Cardiac fibroblast (primary cell): ENCODE results near the gene SCYGR4.

ENCODE experiments used
- DNase-seq, 2 donors: peaks; one replicate each; pipeline versions ENCODE4 v3.0.0 to v3.0.0-alpha.2; 2010; ENCODE audit warnings: low read depth in 2 of 2
- H3K4me3 ChIP-seq, 2 donors: replicated peaks in 1 of 2; 1 replicate in 1 of 2; 2 replicates in 1 of 2; pipeline ENCODE4 v1.5.1; 2011; ENCODE audit warnings: low read depth in 2 of 2, low read length in 2 of 2, mild to moderate bottlenecking in 2 of 2, moderate library complexity in 1 of 2
- TF ChIP-seq, protein P1 (sequence below): IDR thresholded peaks from one replicate; pipeline ENCODE4 v1.5.1; 2011; ENCODE audit warnings: low read depth, mild to moderate bottlenecking, low read length, inconsistent platforms

Gene SCYGR4

DNA sequence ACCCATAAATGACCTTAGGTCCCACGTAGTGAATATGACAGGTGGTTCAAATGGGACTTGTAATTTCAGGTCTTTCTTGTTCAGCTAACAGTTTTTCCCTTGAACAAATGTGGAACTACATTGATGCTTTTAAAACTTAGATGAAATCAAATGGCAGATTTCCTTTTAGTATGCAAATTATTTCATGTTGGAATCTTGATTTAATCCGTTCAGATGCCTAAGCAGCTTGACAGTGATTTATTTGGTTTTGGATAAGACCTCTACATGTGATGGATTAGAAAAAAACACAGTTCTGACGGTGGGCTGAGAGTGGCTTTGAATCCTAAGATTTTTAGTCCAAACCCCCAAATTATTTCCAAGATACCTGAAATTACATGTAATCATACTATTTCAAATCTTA, 16.9 kb downstream of the SCYGR4 start:
- H3K4me3 ChIP-seq, result no peak overlapping the region
- DNase-seq, result no peak
- TF ChIP-seq, protein P1, sequence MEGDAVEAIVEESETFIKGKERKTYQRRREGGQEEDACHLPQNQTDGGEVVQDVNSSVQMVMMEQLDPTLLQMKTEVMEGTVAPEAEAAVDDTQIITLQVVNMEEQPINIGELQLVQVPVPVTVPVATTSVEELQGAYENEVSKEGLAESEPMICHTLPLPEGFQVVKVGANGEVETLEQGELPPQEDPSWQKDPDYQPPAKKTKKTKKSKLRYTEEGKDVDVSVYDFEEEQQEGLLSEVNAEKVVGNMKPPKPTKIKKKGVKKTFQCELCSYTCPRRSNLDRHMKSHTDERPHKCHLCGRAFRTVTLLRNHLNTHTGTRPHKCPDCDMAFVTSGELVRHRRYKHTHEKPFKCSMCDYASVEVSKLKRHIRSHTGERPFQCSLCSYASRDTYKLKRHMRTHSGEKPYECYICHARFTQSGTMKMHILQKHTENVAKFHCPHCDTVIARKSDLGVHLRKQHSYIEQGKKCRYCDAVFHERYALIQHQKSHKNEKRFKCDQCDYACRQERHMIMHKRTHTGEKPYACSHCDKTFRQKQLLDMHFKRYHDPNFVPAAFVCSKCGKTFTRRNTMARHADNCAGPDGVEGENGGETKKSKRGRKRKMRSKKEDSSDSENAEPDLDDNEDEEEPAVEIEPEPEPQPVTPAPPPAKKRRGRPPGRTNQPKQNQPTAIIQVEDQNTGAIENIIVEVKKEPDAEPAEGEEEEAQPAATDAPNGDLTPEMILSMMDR, result no peak

DNA sequence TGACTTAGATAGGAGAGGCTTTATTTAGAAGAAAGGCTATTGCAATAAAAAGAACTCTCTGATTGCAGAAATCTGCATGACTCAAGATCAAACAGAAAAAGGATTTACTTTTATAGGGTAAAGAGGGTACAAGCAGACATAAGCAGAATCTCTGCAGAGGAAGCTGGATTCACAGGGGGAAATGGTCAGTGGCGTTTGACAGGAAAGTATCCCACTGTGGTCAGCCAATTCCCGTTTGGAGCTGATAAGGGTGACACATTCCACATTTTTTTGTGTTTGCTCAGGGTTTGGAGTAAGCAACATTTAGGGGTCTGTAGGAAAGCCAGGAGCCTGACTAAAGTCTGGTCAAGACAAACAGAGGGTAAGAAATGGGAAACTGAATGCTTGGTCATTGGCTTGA, 25.4 kb downstream of the SCYGR4 start:
- TF ChIP-seq, protein P1, result no peak
- H3K4me3 ChIP-seq, result no peak overlapping the region
- peak in 1 of 2 donors; percentile 83 for DNase-seq

DNA sequence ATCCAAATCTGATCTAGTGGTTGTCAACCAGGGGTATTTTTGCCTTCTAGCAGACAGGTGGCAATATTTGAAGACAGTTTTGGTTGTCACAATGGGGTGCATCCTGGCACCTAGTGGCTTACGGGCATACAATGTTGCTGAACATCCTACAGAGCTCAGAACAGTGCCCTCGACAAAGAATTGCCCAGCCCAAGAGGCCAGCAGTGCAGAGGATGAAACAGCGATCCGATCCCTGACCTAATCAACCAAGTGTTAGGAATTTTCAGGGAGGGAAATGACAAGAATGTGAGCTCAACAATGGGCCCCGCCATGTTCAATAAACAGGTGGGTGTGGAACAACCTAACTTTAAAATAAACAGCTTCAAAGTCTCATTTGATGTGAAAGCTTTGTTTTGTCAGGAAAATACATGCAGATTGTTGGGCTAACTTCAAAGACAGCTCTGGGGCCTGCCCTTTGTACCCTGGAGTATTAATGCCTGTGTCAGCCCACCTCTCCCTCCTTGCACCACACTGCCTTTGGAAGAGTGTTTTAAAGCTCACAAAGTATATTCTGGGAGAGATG, 26.8 kb downstream of the SCYGR4 start:
- TF ChIP-seq, protein P1, result no peak
- H3K4me3 ChIP-seq, result no peak overlapping the region
- no peak for DNase-seq

DNA sequence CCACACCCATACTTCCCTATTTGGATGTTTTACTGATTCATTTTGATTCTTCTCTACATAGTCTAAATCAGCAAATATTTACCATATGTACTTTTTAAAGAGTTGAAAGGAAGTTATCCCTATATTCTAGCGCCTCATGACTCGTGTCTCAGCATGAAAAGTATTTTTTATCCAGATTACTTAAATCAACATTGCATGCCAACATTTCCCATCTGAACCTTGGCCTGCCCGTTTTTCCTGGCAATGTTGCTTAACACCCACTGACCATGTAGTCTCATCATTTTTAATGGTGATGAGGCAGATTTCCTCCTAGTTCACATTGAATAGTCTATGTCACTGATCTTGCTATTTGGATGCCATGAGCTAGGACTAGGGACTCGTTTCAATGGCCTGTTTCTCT, 36.1 kb downstream of the SCYGR4 start:
- TF ChIP-seq, protein P1, result no peak
- no peak overlapping the region for H3K4me3 ChIP-seq
- peak; percentile 57 to 83 for DNase-seq

DNA sequence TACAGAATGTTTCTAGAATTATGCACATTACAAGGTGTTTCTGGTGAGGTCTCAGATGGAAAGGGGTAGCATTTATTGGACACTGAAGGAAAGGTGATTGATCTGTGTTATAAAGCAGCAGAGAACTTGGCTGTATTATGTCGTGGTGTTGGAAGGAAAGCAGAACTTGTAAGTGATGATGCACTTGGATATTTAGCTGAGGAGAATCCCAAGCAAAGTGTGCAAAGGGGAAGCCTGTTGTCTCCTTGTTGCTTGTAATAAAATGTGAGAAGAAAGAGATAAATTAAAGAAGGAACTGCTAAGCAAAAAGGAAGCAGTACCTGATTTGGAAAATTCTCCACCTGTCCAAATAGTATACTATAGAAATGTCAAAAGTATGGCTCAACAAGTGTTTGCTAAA, 37.1 kb downstream of the SCYGR4 start:
- H3K4me3 ChIP-seq, result no peak overlapping the region
- DNase-seq, result no peak
- TF ChIP-seq, protein P1, result no peak

DNA sequence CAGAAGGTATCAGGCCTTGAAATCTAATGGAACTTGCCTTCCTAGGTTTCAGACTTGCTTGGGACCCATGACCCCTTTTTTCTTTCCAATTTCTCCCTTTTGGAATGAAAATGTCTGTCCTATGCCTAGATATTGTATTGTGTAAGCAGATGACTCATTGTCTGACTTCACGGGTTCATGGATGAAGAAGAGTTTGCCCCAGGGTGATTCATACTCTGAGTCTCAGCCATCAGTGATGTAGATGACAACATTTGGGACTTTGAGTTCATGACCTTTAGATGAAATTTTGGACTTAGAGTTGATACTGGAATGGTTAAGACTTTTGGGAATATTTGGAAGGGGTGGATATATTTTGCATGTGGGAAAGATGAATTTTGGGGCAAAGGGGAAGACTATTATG, 38.2 kb downstream of the SCYGR4 start:
- TF ChIP-seq, protein P1, result no peak
- peak; percentile 91 to 96 for DNase-seq
- H3K4me3 ChIP-seq, result no peak overlapping the region
